ENCODE measurements around the gene HMGN3. TPM values are rescaled to one million over a fixed set of nuclear protein-coding genes. Genes with fewer than 3 reads are reported as not detected.
A peak's percentile ranks its signal among the peaks of the same experiment; 100 is the strongest.
"Not testable (repeated sequence)": the region's sequence is repeated elsewhere in the genome, so short reads cannot be mapped to it uniquely, and the experiment has no call there.

Gene HMGN3
- 187 and 192 TPM in 2 replicates for polyA plus RNA-seq (2014; cell fraction: cytosol; rRNA removed)
- polyA plus RNA-seq (2014; cell fraction: nucleus; rRNA removed) = 197 and 199 TPM in 2 replicates

GRCh38 chr6:79234150-79235022, at the start of gene HMGN3:
Gene HMGN3, minus strand, starts transcription at chr6:79234682.
- peak; percentile 96 for DNase-seq (ENCODE audit: low spot score)

- DNase-seq (ENCODE audit: low spot score) = no peak
These were observed 46.3 kb upstream of the HMGN3 start for GRCh38 chr6:79280756-79281155.

GRCh38 chr6:79277109-79277508, 42.6 kb upstream of the HMGN3 start:
- no peak for DNase-seq (ENCODE audit: low spot score)

GRCh38 chr6:79269877-79270276, 35.4 kb upstream of the HMGN3 start:
- no peak for DNase-seq (ENCODE audit: low spot score)

- no peak for DNase-seq (ENCODE audit: low spot score)
These were observed 32.6 kb upstream of the HMGN3 start for GRCh38 chr6:79267128-79267527.

- no peak for DNase-seq (ENCODE audit: low spot score)
These were observed 31.6 kb upstream of the HMGN3 start for GRCh38 chr6:79266051-79266450.

GRCh38 chr6:79263359-79263758, 28.9 kb upstream of the HMGN3 start:
- no peak for DNase-seq (ENCODE audit: low spot score)

GRCh38 chr6:79261666-79262065, 27.2 kb upstream of the HMGN3 start:
- DNase-seq (ENCODE audit: low spot score) = no peak

- DNase-seq (ENCODE audit: low spot score) = no peak
These were observed 26.3 kb upstream of the HMGN3 start for GRCh38 chr6:79260772-79261171.

GRCh38 chr6:79257381-79258205, 23.1 kb upstream of the HMGN3 start:
- peak; percentile 60 for DNase-seq (ENCODE audit: low spot score)

GRCh38 chr6:79256770-79257169, 22.3 kb upstream of the HMGN3 start:
- DNase-seq (ENCODE audit: low spot score) = peak; percentile 50

GRCh38 chr6:79255086-79255485, 20.6 kb upstream of the HMGN3 start:
- not testable (repeated sequence) for DNase-seq (ENCODE audit: low spot score)

- no peak for DNase-seq (ENCODE audit: low spot score)
These were observed 16.1 kb upstream of the HMGN3 start for GRCh38 chr6:79250559-79250958.

- no peak for DNase-seq (ENCODE audit: low spot score)
These were observed 15.6 kb upstream of the HMGN3 start for GRCh38 chr6:79250107-79250514.

GRCh38 chr6:79249136-79249535, 14.7 kb upstream of the HMGN3 start:
- DNase-seq (ENCODE audit: low spot score) = no peak

- DNase-seq (ENCODE audit: low spot score) = no peak
These were observed 12.4 kb upstream of the HMGN3 start for GRCh38 chr6:79246891-79247290.

GRCh38 chr6:79241228-79241627, 6.7 kb upstream of the HMGN3 start:
- no peak for DNase-seq (ENCODE audit: low spot score)

- DNase-seq (ENCODE audit: low spot score) = no peak
These were observed 6.0 kb upstream of the HMGN3 start for GRCh38 chr6:79240509-79240908.

GRCh38 chr6:79239536-79240168, 5.2 kb upstream of the HMGN3 start:
- DNase-seq (ENCODE audit: low spot score) = no peak

GRCh38 chr6:79238919-79239318, 4.4 kb upstream of the HMGN3 start:
- no peak for DNase-seq (ENCODE audit: low spot score)

- DNase-seq (ENCODE audit: low spot score) = no peak
These were observed 2.2 kb upstream of the HMGN3 start for GRCh38 chr6:79236711-79237110.

- peak; percentile 85 for DNase-seq (ENCODE audit: low spot score)
These were observed 802 bp downstream of the HMGN3 start for GRCh38 chr6:79233611-79234149.
